Measurements from ENCODE around the gene USO1.
"Not testable (repeated sequence)": the region's sequence is repeated elsewhere in the genome, so short reads cannot be mapped to it uniquely, and the experiment has no call there.

USO1 gene

DNA sequence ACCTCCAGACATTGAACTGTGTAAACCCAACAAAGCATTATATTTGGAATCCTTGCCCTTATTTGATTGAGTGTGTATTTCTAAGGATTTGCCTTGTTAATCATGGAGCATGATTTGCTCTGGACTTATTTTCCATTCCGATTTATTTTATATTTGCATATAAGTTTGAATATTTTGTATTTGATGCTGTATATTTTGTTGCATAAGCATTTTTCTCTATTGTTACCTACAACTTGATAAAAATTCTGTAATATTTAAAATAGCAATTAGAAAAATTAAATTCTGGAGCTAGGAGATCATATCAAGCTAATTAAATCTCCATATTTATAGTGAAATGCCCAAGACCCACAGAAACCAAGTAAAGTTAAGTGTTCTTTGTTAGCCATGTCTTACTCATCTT lies 47.2 kb downstream of the USO1 start:
- no peak for DNase-seq

DNA sequence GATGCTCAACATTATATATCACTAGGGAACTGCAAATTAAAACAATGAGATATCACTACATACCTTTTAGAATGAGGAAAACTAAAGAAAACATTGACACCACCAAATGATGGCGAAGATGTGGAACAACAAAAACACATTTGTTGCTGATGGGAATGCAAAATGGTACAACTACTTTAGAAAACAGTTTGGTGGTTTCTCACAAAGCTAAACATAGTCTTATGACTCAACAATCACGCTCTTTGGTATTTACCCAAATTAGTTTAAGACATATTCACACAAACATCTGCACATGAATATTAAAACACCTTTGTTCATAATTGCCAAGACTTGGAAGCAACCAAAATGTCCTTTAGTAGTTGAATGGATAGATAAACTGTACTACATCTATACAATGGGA lies 53.2 kb downstream of the USO1 start:
- DNase-seq: no peak

DNA sequence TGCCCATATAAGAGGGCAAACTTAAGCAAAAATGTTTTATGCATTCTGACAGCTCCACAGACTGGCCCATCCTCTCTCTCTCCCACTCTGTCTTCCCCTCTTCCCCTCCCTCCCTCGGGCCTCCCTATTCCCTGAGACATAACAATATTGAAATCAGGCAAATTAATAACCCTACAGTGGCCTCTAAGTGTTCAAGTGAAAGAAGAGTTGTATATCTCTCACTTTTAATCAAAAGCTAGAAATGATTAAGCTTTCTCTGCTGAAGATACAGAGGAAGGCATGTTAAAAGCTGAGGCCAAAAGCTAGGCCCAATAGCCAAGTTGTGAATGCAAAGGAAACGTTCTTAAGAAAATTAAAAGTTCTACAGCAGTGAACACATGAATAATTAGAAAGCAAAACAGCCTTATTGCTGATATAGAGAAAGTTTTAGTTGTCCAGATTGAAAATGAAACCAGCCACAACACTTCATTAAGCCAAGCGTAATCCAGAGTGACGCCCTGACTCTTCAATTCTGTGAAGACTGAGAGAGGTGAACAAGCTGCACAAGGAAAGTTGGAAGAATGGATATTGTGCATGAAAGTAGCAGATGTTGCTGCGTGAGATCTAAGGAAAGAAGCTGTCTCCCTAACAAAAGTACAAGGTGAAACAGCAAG lies 54.9 kb downstream of the USO1 start:
- DNase-seq: no peak

DNA sequence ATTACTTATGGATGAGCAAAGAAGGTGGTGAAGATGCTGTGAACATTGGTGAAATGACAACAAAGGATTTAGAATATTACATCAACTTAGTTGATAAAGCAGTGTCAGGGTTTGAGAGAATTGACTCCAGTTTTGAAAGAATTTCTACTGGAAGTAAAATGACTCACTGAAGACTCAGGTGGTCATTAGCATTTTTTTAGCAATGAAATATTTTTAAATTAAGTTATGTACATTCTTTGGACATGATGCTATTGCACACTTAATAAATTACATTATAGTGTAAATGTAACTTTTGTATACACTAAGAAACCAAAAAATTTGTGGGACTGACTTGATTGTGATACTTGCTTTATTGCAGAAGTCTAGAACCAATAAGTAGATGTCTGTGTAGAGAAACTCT lies 56.9 kb downstream of the USO1 start:
- DNase-seq: no peak

DNA sequence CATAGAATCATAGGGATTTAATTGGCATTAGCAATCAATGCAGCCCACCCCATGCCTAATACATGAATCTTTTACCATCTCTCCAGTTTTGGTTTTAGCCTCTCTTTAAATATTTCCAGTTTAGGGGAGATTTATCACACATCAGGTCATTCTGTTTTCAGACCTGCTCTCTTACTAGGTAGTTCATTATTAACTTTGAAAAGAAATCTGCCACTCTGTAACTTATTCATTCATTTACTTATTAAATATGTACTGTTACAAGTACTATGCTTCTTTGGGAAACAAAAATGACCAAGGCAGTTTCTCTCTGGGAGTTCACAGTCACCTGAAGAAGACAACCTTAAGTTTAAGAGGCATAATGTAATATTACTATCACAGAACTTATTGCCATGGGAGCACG lies 62.1 kb downstream of the USO1 start:
- DNase-seq: no peak

DNA sequence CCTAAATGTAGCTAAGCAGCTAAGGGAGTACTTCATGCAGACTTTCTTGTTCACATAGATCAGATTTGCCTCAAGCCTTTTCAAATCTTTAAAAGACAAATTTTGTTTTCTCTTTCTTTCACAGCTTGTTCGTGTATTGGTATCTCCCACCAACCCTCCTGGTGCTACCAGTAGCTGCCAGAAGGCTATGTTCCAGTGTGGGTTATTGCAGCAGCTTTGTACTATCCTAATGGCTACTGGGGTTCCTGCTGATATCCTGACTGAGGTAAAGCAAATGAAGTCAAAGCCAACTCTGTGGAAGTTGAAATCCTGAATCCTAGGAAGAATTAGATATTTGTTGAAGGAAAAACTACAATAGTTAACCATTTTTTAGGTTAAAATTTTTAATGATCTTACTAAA lies 62.6 kb downstream of the USO1 start:
- DNase-seq: no peak

DNA sequence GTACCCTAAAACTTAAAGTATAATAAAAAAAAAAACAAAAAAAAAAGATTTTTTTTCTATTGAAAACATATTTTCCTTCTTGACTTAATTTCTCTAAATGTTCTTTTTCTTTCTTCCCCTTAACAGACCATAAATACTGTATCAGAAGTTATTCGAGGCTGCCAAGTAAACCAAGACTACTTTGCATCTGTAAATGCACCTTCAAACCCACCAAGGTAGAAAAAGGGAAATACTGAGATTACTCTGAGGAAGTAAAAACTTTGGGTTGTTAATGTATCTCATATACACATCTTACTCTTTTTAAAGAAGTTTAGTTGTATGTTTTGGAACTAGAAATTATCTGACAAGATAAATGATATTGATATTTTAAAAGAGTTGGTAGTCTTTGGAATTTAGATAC lies 65.6 kb downstream of the USO1 start:
- no peak for DNase-seq

DNA sequence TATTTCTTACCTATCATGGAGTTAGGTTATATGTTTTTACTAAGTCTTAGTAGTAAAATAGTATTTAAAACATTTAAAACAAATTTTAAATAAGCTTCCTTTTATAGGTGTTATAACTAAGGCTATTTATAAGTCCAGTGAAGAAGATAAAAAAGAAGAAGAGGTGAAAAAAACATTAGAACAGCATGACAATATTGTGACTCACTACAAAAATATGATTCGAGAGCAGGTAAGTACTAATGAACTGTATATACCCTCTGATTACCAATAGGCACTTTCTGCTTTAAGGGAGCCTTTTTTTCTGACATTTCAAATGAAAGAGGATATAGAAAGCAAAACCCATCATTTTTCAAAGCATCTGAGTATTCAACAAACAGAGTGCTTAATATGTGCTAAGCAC lies 76.6 kb downstream of the USO1 start:
- no peak for DNase-seq

DNA sequence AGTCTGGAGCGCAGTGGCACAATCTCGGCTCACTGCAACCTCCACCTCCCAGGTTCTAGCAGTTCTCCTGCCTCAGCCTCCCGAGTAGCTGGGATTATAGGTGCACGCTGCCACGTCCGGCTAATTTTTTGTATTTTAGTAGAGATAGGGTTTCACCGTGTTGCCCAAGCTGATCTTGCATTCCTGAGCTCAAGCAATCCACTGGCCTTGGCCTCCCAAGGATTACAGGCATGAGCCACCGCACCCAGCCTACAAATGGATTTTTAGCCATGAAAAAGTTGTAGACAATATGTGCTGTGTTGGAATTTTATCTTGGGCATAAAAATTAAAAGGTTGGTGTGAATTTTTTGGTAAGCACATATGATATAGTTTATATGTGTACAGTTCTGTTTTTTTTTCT lies 81.7 kb downstream of the USO1 start:
- not testable (repeated sequence) for DNase-seq

DNA sequence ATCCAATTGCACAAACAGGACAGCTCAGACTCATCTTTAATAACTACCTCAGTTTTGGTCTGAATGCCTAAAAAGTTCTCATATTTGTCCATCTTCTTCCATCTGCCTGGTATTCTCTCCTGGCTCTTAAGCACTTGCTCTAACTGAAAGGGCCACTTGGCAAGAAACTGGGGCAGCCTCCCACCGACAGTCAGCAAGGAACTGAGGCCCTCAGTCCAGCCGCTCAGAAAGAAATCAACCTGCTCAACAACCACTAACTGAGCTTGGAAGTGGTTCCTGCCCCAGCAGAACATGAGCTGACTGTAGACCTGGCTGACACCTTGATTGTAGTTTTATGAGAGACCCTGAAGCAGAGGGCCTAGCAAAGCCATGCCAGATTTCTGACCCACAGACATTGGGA lies 93.5 kb downstream of the USO1 start:
- no peak for DNase-seq

DNA sequence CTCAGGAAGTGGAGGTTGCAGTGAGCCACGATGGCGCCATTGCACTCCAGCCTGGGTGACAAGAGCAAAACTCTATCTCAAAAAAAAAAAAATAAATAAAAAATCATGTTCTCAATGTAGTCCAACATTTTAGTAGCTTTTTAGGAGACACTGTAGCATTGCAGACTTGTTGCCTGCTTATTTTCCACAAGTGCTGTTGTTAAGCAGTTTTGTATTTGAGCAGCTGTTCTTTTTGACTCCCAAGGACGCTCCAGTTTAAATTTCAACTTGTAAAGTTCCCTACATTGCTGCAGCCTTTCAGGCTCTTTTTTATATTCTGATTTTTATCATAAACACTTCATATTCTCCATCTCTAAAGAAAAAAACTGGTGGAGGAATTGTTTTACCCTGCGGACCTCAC lies 94.7 kb downstream of the USO1 start:
- DNase-seq: no peak

DNA sequence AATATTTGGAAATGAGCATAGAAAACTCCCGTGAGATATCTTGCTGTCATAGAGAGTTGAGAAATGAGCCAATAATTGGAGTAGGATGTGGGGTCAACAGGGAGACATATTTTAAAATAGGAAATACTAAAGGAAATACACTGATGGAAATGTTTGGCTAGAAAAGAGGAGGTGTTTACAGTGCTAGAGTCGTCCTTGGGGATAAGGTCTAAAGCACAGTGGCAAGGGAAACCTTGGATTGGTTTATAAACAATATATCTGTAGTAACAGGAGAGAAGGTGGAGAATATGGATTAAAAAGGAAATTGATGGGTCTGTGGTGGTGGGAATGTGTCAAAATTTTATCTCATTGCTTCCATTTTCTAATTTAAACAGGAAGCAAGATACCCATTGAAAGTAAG lies 95.8 kb downstream of the USO1 start:
- DNase-seq: no peak

DNA sequence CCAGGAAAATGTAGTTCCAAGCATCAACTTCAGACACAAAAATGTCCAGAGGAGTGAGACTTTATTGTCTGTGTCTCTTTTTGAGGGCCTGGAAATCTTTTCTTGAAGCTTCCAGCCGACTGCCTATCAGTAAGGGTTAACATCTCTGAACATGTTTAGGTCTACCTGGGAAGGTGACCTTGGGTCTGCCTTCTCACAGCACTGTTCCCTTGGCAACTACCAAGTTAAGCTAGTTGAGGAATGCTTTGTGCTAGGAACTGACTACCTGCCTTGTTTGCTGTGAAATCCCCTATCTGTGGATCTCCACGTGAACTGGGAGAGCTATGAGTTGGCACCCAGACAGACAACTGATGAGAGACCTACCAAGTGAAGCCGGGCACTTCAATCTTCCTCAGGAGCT lies 96.3 kb downstream of the USO1 start:
- no peak for DNase-seq

DNA sequence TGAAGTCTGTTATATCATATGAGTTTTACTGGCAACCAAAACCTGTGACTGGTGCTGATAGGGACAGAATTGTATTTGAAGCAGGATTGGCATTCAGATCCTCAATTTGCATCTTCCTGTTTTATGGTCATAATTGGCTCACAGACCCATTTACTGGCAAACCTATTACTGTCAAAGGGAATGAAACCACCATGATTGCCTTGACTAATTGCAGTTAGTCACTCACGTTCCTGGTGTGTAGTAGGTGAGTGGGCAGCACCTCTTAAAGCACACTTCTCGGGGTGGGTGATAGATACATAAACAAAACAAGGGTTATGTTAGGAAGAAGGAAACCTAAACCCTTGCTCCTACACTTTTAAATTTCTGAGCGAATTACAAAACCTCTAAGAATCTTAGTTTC lies 96.8 kb downstream of the USO1 start:
- DNase-seq: no peak

DNA sequence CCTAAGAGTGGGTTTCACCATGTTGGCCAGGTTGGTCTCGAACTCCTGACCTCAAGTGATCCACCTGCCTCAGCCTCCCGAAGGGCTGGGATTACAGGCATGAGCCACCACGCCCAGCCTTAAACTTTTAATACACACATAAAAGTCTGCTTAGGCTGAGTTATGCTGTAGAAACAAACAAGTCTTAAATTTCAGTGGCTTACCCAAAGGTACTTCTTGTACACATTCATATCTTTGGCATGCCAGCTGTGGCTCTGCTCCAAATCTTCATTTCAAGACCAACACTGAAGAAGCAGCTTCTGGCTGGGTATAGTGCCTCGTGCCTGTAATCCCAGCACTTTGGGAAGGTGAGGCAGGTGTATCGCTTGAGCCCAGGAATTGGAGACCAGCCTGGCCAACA lies 97.6 kb downstream of the USO1 start:
- DNase-seq: no peak

DNA sequence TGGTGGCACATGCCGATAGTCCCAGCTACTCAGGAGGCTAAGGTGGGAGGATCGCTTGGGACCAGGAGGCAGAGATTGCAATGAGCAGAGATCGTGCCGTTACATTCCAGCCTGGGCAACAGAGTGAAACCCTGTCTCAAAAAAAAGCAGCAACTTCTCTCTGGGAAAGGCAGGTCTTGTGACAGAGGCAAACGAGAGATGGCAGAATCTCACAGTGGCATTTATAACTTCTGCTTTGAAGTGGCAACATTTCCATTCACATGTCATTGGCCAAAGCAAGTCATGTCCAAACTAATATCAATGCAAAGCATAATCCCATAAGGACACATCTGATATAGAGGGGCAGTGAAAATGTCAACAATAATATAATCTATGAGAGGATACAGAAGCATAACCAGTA lies 98.0 kb downstream of the USO1 start:
- no peak for DNase-seq

DNA sequence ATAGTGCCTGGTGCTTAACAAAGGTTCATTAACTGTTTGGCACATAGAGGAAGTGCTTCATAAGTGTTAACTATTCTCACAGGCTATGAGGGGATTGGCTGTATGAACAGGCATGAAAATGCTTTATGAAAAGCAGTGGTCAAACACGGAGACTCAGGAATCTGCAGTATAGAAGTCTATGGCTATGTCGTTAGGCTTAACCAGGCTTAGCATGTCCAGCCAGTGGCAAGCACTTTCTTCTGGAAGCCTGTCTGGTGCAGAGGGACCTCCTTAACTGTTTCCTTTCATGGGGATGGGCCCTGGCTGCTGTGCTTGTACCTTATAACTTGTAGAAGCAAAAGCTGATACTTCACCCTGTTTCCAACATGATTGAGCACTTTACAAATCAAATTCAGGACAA lies 99.4 kb downstream of the USO1 start:
- DNase-seq: no peak

DNA sequence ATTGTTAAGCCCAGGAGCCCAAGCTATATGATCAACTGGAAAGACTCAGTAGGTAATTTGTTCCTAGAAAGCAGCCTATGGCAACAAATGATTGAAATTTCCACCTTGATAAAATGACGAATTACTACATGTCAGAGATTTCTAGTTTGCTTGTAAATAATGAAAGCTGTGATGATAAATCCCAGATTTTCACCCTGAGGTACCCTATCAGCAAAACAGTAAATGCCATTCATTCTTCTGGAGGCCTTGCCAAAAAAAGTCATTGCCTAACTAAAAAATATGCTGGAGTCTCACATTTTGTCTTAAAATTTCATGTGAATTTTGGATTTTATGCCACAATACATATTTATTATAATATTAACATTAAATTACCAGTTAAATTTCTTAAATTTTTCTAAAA lies 106.5 kb downstream of the USO1 start:
- DNase-seq: no peak

DNA sequence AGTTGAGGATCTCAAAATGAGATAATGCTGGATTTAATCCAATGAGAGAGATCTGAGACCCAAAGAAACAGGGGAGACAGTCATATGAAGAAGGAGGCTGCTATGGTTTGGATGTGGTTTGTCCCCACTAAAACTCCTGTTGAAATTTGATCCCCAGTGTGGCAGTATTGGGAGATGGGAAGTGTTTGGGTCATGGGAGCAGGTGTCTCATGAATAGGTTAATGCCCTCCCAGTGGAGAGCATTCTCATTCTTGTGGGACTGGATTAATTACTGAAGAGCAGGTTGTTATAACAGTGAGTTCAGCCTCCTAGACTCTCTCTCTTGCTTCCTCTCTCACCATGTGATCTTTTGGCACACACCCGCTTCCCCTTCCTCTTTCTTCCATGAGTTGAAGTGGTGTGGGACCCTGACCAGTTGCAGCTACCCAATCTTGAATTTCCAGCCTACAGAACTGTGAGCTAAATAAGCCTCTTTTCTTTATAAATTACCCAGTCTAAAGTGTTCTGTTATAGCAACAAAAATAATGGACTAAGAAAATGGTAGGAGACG lies 107.6 kb downstream of the USO1 start:
- DNase-seq: no peak

DNA sequence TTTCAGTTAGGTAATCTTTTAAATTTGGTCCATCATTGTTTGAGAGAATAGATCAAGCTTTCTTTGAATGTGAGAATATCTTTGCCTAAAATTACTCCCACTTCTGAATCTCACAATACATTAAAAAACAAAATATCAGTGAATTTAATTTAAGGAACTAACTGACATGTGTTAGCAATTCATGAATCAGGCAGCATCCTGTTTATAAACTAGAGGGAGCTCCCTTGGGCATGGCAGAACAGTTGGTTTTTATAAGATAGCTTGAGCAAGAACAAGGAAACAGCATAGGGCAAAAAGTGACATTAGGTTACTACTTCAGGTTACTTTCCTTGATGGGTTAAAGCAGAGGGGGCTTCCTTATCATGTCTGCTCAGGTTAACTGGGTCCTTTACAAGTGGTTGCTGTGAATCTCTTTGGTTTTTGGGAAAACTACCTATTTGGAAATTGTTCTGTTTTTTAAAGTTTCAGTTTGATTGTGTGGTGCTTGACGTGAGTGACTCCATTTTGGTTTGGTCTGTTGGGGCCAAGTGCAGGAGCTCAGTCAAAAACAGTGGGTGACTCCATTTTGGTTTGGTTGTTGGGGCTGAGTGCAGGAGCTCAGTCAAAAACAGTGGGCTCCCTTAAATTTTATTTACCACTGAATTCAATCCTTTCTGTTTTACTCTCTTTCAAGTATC lies 109.9 kb downstream of the USO1 start:
- DNase-seq: no peak

DNA sequence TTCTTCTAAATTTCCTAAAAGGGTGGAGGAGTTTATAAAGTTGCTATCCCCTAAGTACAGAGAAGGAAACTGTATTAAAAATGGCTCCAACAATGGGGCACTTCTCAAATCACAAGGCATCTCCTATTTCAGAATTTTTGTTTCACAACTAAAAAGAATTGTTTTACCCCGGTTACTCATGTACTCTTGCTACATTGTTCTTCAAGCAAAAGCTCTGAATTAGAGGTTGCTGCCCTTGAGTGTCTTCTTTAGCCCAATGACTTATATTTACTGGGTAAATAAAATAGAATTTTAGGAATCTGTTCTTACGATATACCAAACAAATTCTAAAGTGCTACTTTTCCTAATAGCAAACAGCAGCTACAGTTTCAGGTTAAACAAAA lies 110.4 kb downstream of the USO1 start:
- DNase-seq: no peak

DNA sequence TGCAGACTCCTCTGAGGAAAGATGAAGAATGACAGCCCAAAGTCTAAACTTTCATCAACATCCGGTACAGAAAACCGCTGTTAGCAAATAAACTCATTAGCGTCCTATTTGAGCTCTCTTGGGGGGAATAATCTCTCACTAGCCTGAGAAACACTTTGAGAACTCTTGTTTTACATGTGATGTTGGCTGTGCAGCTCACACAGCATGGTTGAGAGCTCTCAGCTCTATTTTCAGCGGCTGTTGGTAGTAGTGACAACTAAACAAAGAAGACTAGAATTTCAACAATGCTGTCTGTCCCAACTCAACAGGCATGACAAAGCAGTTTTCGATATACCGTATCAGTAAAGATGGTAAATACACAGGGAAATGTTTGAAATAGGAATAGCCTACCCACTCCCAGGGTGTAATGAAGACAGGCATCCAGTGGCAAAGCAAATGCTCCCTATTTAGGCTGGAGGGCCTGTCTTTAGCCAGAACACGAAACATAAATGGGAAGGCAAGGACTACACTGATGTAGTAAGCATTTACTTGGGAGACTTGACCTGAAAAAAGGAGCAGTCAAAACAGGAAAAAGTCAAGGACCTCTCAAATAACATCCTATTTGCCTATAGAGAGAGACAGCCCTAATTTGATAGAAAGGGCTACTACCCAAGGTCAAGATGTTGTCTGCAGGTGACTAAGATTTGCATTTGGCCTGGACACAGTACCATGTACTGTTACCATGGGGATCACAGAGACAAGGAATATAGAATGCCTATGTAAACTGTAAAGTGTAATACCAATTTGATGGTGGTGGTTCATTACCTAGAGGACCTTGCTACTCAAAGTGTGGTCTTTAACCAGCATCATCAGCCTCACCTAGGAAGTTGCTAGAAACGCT lies 117.5 kb downstream of the USO1 start:
- DNase-seq: no peak

DNA sequence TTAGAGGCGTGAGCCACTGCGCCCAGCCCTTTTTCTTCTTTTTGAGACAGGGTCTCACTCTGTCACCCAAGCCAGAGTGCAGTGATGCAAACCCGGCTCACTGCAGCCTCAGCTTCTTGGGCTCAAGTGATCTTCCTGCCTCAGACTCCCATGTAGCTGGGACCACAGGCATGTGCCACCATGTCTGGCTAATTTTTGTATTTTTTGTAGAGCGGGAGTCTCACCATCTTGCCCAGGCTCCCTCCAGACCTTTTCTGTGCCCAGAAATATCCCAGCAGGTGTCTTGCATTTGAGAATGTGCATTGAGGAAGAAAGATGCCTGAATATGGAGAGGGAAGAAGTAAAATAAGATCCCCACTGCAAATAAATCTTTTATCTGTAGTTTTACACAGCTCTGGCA lies 119.2 kb downstream of the USO1 start:
- DNase-seq: no peak

DNA sequence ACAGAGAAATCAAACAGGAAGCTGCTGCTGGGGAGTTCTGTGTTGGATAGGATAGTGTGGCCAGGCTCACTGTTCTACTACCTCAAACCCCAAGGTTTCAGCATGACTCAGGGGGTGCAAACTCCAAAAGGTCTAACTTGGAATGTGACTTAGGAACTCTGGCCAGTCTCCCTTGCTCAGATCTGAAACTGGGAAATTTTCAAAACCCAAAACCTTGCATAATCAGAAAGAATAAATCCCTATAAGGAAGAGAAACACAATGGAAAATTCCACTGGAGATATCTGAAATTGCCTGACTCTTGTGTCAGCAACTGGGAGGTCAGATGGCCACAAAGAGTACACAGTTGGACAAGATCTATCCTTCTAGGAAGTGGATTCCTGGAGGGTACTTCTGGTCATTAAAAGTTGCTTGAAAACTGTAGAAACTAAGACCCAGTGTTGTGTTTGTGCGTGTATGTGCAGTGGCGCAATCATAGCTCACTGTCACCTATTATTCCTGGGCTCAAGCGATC lies 119.8 kb downstream of the USO1 start:
- DNase-seq: no peak
